NCI-H146 (cell line): ENCODE results near the gene BAZ2B.

Experiments used
- DNase-seq: peaks from one replicate; lab custom pipeline; 2025; lab: John Stamatoyannopoulos, UW

The BAZ2B gene

GRCh38 chr2:159573846-159574606 is 42.3 kb downstream of the BAZ2B start:
- no peak for DNase-seq

GRCh38 chr2:159573294-159573693 is 43.1 kb downstream of the BAZ2B start:
- no peak for DNase-seq

GRCh38 chr2:159572459-159572858 is 43.9 kb downstream of the BAZ2B start:
- no peak for DNase-seq

- no peak for DNase-seq
Observed at GRCh38 chr2:159571540-159572260, 44.6 kb downstream of the BAZ2B start.

- DNase-seq = no peak
Observed at GRCh38 chr2:159564081-159564480, 52.3 kb downstream of the BAZ2B start.

GRCh38 chr2:159562248-159562647 is 54.1 kb downstream of the BAZ2B start:
- no peak for DNase-seq

GRCh38 chr2:159561786-159562185 is 54.6 kb downstream of the BAZ2B start:
- no peak for DNase-seq

GRCh38 chr2:159561242-159561641 is 55.1 kb downstream of the BAZ2B start:
- no peak for DNase-seq

GRCh38 chr2:159559034-159559433 is 57.3 kb downstream of the BAZ2B start:
- DNase-seq = no peak

- no peak for DNase-seq
Observed at GRCh38 chr2:159558479-159558878, 57.9 kb downstream of the BAZ2B start.

GRCh38 chr2:159557437-159558034 is 58.8 kb downstream of the BAZ2B start:
- DNase-seq = no peak

GRCh38 chr2:159555651-159556392 is 60.5 kb downstream of the BAZ2B start:
- DNase-seq = no peak

GRCh38 chr2:159553727-159554126 is 62.6 kb downstream of the BAZ2B start:
- no peak for DNase-seq

GRCh38 chr2:159551806-159552205 is 64.5 kb downstream of the BAZ2B start:
- no peak for DNase-seq

GRCh38 chr2:159550231-159550630 is 66.1 kb downstream of the BAZ2B start:
- no peak for DNase-seq

GRCh38 chr2:159549234-159549633 is 67.1 kb downstream of the BAZ2B start:
- DNase-seq = no peak

GRCh38 chr2:159546716-159547430 is 69.5 kb downstream of the BAZ2B start:
- no peak for DNase-seq

GRCh38 chr2:159546039-159546438 is 70.3 kb downstream of the BAZ2B start:
- DNase-seq = no peak

GRCh38 chr2:159545085-159545484 is 71.3 kb downstream of the BAZ2B start:
- no peak for DNase-seq

- no peak for DNase-seq
Observed at GRCh38 chr2:159542101-159542500, 74.2 kb downstream of the BAZ2B start.

GRCh38 chr2:159539701-159540100 is 76.6 kb downstream of the BAZ2B start:
- no peak for DNase-seq

- DNase-seq = no peak
Observed at GRCh38 chr2:159538801-159539200, 77.5 kb downstream of the BAZ2B start.
